Measurements from ENCODE around the gene BLTP3A.
"Not testable (repeated sequence)": the region's sequence is repeated elsewhere in the genome, so short reads cannot be mapped to it uniquely, and the experiment has no call there.

BLTP3A gene

DNA sequence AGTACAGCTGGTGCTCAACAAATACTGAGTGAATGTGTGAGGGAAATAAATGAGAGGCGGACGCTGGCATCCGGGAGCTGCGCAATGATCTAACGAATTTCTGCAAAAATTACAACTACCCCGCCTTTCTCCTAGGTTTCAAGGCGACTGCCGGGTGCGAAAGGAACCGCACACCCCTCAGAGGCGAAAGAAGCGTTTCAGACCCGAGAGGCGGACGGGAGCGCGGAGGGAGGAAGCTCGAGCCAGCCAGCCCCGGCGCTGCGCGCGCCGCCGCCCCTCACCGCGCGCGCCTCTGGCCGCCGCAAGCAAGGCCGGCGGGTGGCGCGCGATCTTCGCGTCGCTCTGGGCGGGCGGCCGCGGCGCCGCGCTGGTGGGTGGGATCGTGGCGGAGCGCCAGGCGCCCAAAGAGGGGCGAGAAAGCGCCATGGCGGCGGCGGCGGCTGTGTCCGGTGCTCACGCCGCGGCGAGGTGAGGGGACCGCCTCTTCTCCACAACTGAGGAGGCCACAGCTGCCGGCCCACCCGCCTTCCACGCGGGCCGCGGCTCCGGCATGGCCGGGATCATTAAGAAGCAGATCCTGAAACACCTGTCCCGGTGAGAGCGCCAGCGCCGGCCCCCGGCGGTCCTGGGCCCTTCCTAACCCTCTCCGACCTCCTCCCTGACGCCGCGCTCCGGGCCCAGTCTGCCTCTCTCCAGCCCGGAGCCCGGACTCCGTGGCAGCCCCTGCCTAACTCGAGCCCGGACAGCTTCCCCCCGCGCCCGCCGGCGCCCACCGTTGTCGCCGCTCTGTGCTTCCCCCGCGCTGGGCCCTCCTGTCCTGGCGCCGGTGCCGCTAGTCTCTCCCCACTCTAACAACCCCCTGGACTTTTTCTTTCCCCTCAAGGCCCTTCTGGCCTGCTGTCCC, at the start of gene BLTP3A:
Gene BLTP3A, plus strand, starts transcription at position 383 of the 904 bp plus-strand sequence. Its CDS starts 168 bp downstream, at position 551.
- Histone ChIP-seq H3K9ac (ENCODE audit: low read length) (peak within 1 kb of the TSS; percentile 97), H3K9me3 (ENCODE audit: control insufficient read depth, low read length) (no peaks in the 10 kb centered on the region)

GRCh38 chr6:34742094-34742493, 49.8 kb upstream of the BLTP3A start:
- Histone ChIP-seq H3K9ac (ENCODE audit: low read length) (no peak overlapping the region), H3K9me3 (ENCODE audit: control insufficient read depth, low read length) (no peaks in the 10 kb centered on the region), H3K4me3 (ENCODE audit: low read length) (no peak overlapping the region), H3K4me1 (ENCODE audit: control insufficient read depth, insufficient read depth, low read length) (peaks cover 31% of the 10 kb centered on the region), H3K27me3 (ENCODE audit: control insufficient read depth, insufficient read depth, low read length) (no peaks in the 10 kb centered on the region), H3K36me3 (ENCODE audit: control insufficient read depth, insufficient read depth, low read length) (no peaks in the 10 kb centered on the region)

More for the DNA sequence above, at the start of gene BLTP3A:
- Histone ChIP-seq H3K4me1 (ENCODE audit: control insufficient read depth, insufficient read depth, low read length) (peaks cover 11% of the 10 kb centered on the region), H3K36me3 (ENCODE audit: control insufficient read depth, insufficient read depth, low read length) (no peaks in the 10 kb centered on the region), H3K27me3 (ENCODE audit: control insufficient read depth, insufficient read depth, low read length) (no peaks in the 10 kb centered on the region), H3K4me3 (ENCODE audit: low read length) (peak within 1 kb of the TSS; percentile 98)

DNA sequence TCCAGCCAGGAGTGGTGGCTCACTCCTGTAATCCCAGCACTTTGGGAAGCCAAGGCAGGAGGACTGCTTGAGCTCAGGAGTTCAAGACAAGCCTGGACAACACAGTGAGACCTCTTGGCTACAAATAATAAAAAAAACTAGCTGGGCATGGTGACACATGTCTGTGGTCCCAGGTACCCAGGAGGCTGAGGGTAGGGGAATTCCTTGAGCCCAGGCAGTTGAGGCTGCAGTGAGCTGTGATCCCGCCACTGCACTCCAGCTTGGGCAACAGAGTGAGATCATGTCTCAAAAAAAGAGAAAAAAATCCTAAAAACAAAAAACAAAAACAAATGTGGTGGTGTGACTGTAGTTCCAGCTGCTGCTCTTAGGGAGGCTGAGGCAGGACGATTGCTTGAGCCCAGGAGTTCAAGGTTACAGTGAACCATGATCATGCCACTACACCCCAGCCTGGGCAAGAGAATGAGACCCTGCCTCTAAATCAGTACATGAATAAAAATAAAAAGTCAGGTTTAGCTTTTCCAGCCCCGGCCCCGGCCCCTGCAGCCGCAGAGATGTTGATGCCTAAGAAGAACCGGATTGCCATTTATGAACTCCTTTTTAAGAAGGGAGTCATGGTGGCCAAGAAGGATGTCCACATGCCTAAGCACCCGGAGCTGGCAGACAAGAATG, 48.1 kb upstream of the BLTP3A start:
- Histone ChIP-seq H3K4me3 (ENCODE audit: low read length) (no peak overlapping the region), H3K9ac (ENCODE audit: low read length) (no peak overlapping the region), H3K27me3 (ENCODE audit: control insufficient read depth, insufficient read depth, low read length) (no peaks in the 10 kb centered on the region), H3K4me1 (ENCODE audit: control insufficient read depth, insufficient read depth, low read length) (peaks cover 43% of the 10 kb centered on the region), H3K36me3 (ENCODE audit: control insufficient read depth, insufficient read depth, low read length) (no peaks in the 10 kb centered on the region), H3K9me3 (ENCODE audit: control insufficient read depth, low read length) (no peaks in the 10 kb centered on the region)

GRCh38 chr6:34744294-34744647, 47.6 kb upstream of the BLTP3A start:
- H3K27me3 ChIP-seq (ENCODE audit: control insufficient read depth, insufficient read depth, low read length); H3K9me3 ChIP-seq (ENCODE audit: control insufficient read depth, low read length); H3K4me3 ChIP-seq (ENCODE audit: low read length); H3K36me3 ChIP-seq (ENCODE audit: control insufficient read depth, insufficient read depth, low read length); H3K9ac ChIP-seq (ENCODE audit: low read length): not testable (repeated sequence)
- peaks cover 43% of the 10 kb centered on the region for H3K4me1 ChIP-seq (ENCODE audit: control insufficient read depth, insufficient read depth, low read length)

DNA sequence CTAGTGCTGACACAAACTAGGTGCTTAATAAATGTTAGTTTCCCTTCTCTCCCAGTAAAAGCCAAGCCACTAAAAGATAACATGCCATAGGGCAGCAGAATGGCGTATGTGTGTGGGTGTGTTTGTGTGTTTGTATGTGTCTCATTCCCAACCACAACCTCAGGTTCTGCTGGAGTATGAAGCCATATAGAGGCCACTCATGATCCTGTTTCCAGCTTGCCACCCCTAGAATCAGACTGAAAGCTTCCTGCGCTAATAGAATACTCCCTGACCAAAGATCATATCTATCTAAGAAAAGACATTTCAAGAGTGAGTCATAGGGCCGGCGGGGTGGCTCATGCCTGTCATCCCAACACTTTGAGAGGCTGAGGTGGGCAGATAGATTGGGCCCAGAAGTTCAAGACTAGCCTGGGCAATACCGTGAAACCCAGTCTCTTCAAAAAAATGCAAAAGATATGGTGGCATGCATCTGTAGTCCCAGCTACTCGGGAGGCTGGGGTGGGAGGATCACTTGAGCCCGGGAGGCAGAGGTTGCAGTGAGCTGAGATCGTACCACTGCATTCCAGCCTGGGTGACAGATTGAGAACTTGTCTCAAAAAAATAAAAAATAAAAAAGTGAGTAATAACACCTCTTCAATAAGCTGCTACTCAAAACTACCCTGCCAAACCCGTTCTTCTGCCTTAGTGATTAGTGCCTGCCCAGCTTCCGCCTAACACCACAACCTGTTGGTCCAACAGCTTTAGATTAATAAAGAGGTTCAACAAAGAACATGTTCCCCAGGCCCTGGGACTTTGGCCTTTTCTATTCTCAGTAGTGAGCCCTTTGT, 46.4 kb upstream of the BLTP3A start:
- no peak overlapping the region for H3K4me3 ChIP-seq (ENCODE audit: low read length)
- H3K36me3 ChIP-seq (ENCODE audit: control insufficient read depth, insufficient read depth, low read length) = no peaks in the 10 kb centered on the region
- peak overlapping the region; percentile 40 for H3K9ac ChIP-seq (ENCODE audit: low read length)
- H3K9me3 ChIP-seq (ENCODE audit: control insufficient read depth, low read length) = no peaks in the 10 kb centered on the region
- H3K4me1 ChIP-seq (ENCODE audit: control insufficient read depth, insufficient read depth, low read length) = peaks cover 41% of the 10 kb centered on the region
- no peaks in the 10 kb centered on the region for H3K27me3 ChIP-seq (ENCODE audit: control insufficient read depth, insufficient read depth, low read length)

DNA sequence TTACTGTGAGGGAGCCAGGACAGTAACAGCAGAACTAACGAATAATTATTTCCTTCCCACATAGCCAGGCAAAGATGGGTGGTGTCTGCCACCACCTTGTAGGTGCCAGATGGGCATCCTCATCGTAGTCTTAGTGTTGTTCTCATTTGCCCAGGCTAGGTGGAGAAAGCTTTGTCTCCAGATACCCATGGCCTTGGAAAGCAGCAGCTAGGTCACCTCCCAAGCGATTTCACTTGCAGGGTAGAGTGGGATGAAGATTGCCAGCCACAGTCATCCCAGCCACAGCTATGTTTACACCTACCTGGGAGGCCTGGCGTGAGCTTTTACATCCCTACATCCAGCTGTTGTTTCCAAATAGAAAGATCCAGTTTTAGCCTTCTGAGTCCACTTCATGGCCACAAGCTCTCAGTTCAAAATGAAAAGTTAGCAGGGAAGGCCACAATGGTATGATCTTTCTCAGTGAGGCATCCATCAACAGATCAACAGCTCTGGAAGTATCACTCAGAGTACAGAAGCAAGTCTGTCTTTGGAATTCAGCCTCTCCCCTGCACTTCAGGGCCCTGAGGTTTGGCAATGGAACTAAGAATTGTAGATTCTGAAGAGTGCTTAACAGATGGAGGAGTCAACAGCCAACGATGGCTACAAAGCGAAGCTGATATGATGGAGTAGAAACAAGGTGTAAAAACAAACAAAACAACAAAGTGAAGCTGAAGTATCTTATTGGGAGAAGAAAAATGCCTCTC, 45.6 kb upstream of the BLTP3A start:
- Histone ChIP-seq H3K27me3 (ENCODE audit: control insufficient read depth, insufficient read depth, low read length) (no peaks in the 10 kb centered on the region), H3K36me3 (ENCODE audit: control insufficient read depth, insufficient read depth, low read length) (no peaks in the 10 kb centered on the region), H3K4me1 (ENCODE audit: control insufficient read depth, insufficient read depth, low read length) (peaks cover 39% of the 10 kb centered on the region), H3K9me3 (ENCODE audit: control insufficient read depth, low read length) (no peaks in the 10 kb centered on the region), H3K4me3 (ENCODE audit: low read length) (no peak overlapping the region), H3K9ac (ENCODE audit: low read length) (peak overlapping the region; percentile 40)

DNA sequence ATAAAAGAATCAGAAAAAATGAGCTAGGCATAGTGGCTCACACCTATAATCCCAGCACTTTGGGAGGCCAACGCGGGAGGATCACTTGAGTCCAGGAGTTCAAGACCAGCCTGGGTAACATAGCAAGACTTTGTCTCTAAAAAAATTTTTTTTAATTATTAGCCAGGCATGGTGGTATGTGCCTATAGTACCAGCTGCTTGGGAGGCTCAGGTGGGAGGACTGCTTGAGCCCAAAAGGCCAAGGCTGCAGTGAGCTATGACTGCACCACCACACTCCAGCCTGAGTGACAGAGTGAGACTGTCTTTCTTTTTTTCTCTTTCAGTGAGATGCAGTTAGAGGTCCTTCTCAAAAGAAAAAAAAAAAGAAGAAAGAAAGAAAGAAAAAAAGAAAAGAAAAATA, 43.1 kb upstream of the BLTP3A start:
- H3K4me1 ChIP-seq (ENCODE audit: control insufficient read depth, insufficient read depth, low read length) = peaks cover 42% of the 10 kb centered on the region
- H3K9me3 ChIP-seq (ENCODE audit: control insufficient read depth, low read length) = no peaks in the 10 kb centered on the region
- no peaks in the 10 kb centered on the region for H3K36me3 ChIP-seq (ENCODE audit: control insufficient read depth, insufficient read depth, low read length)
- H3K27me3 ChIP-seq (ENCODE audit: control insufficient read depth, insufficient read depth, low read length) = no peaks in the 10 kb centered on the region
- no peak overlapping the region for H3K4me3 ChIP-seq (ENCODE audit: low read length)
- H3K9ac ChIP-seq (ENCODE audit: low read length) = no peak overlapping the region

- not testable (repeated sequence) for H3K27me3 ChIP-seq (ENCODE audit: control insufficient read depth, insufficient read depth, low read length); H3K36me3 ChIP-seq (ENCODE audit: control insufficient read depth, insufficient read depth, low read length); H3K9me3 ChIP-seq (ENCODE audit: control insufficient read depth, low read length)
- Histone ChIP-seq H3K9ac (ENCODE audit: low read length) (peak overlapping the region; percentile 90), H3K4me3 (ENCODE audit: low read length) (peak overlapping the region; percentile 94), H3K4me1 (ENCODE audit: control insufficient read depth, insufficient read depth, low read length) (peaks cover 11% of the 10 kb centered on the region)
These were observed 35.4 kb upstream of the BLTP3A start for GRCh38 chr6:34756513-34756856.

GRCh38 chr6:34757687-34758274, 34.1 kb upstream of the BLTP3A start:
- H3K36me3 ChIP-seq (ENCODE audit: control insufficient read depth, insufficient read depth, low read length) = no peaks in the 10 kb centered on the region
- peak overlapping the region; percentile 81 for H3K9ac ChIP-seq (ENCODE audit: low read length)
- H3K4me3 ChIP-seq (ENCODE audit: low read length) = peak overlapping the region; percentile 94
- H3K9me3 ChIP-seq (ENCODE audit: control insufficient read depth, low read length) = no peaks in the 10 kb centered on the region
- H3K4me1 ChIP-seq (ENCODE audit: control insufficient read depth, insufficient read depth, low read length) = peaks cover 10% of the 10 kb centered on the region
- H3K27me3 ChIP-seq (ENCODE audit: control insufficient read depth, insufficient read depth, low read length) = no peaks in the 10 kb centered on the region

DNA sequence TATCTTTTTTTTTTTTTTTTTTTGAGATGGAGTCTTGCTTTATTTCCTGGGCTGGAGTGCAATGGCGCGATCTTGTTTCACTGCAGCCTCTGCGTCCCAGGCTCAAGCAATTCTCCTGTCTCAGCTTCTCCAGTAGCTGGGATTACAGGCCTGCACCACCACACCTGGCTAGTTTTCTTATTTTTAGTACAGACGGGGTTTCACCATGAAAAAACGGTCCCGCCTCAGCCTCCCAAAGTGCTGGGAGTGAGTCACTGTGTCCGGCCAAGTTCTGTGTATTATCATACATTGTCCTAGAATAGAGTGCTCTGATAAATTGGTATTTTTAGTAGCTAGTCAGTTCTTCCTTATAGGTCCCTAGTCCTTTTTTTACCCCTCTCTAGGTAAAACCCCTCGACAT, 31.8 kb upstream of the BLTP3A start:
- no peaks in the 10 kb centered on the region for H3K27me3 ChIP-seq (ENCODE audit: control insufficient read depth, insufficient read depth, low read length)
- H3K9me3 ChIP-seq (ENCODE audit: control insufficient read depth, low read length) = no peaks in the 10 kb centered on the region
- H3K4me1 ChIP-seq (ENCODE audit: control insufficient read depth, insufficient read depth, low read length) = peaks cover 8% of the 10 kb centered on the region
- H3K36me3 ChIP-seq (ENCODE audit: control insufficient read depth, insufficient read depth, low read length) = no peaks in the 10 kb centered on the region
- H3K4me3 ChIP-seq (ENCODE audit: low read length) = no peak overlapping the region
- no peak overlapping the region for H3K9ac ChIP-seq (ENCODE audit: low read length)

DNA sequence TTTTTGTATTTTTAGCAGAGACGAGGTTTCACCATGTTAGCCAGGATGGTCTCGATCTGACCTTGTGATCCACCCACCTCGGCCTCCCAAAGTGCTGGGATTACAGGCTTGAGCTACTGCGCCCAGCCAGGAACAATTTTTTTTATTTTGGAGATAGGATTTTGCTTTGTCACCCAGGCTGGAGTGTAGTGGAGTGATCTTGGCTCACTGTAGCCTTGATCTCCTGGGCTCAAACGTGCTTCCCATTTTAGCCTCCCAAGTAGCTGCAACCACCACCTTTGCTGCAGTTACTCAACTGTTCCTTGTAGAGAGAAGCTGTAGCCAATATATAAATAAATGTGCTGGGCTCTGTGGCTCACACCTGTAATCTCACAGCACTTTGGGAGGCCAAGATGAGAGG, 30.2 kb upstream of the BLTP3A start:
- not testable (repeated sequence) for H3K36me3 ChIP-seq (ENCODE audit: control insufficient read depth, insufficient read depth, low read length); H3K4me3 ChIP-seq (ENCODE audit: low read length); H3K9ac ChIP-seq (ENCODE audit: low read length); H3K9me3 ChIP-seq (ENCODE audit: control insufficient read depth, low read length); H3K4me1 ChIP-seq (ENCODE audit: control insufficient read depth, insufficient read depth, low read length); H3K27me3 ChIP-seq (ENCODE audit: control insufficient read depth, insufficient read depth, low read length)
